ENCODE data around the gene NOL12. TPM values are rescaled to one million over a fixed set of nuclear protein-coding genes. Genes with fewer than 3 reads are reported as not detected.
"Not testable (repeated sequence)": the region's sequence is repeated elsewhere in the genome, so short reads cannot be mapped to it uniquely, and the experiment has no call there.

The NOL12 gene
- total RNA-seq, 4 donors from 2014 or later, result 16.3 to 29.1 (median 20.2) TPM

DNA sequence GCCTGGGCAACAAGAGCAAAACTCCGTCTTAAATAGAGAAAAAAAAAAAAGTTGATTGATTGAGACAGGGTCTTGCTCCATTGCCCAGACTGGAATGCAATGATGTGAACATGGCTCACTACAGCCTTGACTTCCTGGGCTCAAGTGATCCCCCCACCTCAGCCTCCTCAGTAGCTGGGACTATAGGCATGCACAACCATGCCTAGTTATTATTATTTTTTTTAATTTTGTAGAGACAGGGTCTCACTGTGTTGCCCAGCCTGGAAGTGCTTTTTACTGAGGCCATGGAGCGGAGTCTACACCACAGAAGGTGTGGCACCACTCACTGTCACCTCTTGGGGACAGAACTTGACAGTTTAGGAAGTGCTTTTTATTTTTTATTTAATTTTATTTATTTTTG lies 28.5 kb downstream of the NOL12 start:
- Histone ChIP-seq H3K27ac (no peak overlapping the region), H3K36me3 (no peaks in the 10 kb centered on the region), H3K4me3 (no peak overlapping the region), H3K27me3 (no peaks in the 10 kb centered on the region), H3K9me3 (no peaks in the 10 kb centered on the region), H3K4me1 (no peaks in the 10 kb centered on the region)
- 94 to 100% methylated on average over 1 to 2 of the region's 2 CpGs for WGBS, 2 donors (ENCODE audit: low coverage in 1 of 2)
- no peak for TF ChIP-seq POLR2A (IDR thresholded peaks at IDR 0.05)
- TF ChIP-seq, protein P1, sequence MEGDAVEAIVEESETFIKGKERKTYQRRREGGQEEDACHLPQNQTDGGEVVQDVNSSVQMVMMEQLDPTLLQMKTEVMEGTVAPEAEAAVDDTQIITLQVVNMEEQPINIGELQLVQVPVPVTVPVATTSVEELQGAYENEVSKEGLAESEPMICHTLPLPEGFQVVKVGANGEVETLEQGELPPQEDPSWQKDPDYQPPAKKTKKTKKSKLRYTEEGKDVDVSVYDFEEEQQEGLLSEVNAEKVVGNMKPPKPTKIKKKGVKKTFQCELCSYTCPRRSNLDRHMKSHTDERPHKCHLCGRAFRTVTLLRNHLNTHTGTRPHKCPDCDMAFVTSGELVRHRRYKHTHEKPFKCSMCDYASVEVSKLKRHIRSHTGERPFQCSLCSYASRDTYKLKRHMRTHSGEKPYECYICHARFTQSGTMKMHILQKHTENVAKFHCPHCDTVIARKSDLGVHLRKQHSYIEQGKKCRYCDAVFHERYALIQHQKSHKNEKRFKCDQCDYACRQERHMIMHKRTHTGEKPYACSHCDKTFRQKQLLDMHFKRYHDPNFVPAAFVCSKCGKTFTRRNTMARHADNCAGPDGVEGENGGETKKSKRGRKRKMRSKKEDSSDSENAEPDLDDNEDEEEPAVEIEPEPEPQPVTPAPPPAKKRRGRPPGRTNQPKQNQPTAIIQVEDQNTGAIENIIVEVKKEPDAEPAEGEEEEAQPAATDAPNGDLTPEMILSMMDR (IDR thresholded peaks at IDR 0.05), result no peak
- no peak for TF ChIP-seq POLR2AphosphoS5 (IDR thresholded peaks at IDR 0.05)
- TF ChIP-seq EP300 (IDR thresholded peaks at IDR 0.05), result no peak
- no peak for ATAC-seq

DNA sequence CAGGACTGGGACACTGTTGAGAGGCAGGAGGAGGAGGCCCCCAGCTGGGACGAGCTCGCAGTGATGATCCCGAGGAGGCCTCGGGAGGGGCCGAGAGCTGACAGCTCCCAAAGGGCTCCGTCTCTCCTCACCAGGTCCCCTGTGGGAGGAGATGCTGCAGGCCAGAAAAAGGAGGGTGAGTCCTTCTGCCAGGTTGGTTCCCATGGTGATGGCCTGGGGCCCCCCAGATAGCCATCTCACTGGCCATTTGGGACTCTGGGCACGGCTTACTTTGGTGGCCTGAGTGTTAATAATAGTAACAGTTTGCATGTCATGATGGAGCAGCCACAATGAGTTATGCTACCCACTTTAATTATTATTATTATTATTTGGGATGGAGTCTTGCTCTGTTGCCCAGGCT lies 29.6 kb downstream of the NOL12 start:
- Histone ChIP-seq H3K27me3 (no peaks in the 10 kb centered on the region), H3K9me3 (no peaks in the 10 kb centered on the region), H3K27ac (no peak overlapping the region), H3K4me1 (no peaks in the 10 kb centered on the region), H3K4me3 (no peak overlapping the region), H3K36me3 (no peaks in the 10 kb centered on the region)
- no peak for TF ChIP-seq EP300 (IDR thresholded peaks at IDR 0.05)
- TF ChIP-seq POLR2A (IDR thresholded peaks at IDR 0.05), result no peak
- WGBS, 2 donors (ENCODE audit: low coverage in 1 of 2), result 70% methylated on average over 1 of the region's 7 CpGs; no CpG with 5 or more reads in 1 of the 2 donors
- ATAC-seq, result no peak

DNA sequence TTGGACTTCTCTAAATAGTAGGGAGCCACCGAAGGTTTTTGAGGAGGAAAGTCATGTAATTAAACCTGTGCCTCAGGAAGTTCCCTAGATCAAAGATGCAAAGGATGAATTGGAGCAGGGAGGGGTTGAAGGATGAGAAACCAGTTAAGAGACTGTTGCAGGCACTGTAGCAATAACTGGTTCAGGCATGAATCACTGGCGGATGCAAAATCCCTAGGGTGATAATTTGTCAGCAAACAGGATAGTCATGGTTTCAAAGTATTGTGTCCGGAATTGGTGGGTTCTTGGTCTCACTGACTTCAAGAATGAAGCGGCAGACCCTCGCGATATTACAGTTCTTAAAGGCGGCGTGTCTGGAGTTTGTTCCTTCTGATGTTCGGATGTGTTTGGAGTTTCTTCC lies 30.6 kb downstream of the NOL12 start:
- no peak overlapping the region for H3K4me3 ChIP-seq
- no peak overlapping the region for H3K27ac ChIP-seq
- no peaks in the 10 kb centered on the region for H3K9me3 ChIP-seq
- H3K27me3 ChIP-seq, result no peaks in the 10 kb centered on the region
- 80 to 97% methylated on average over 1 to 6 of the region's 9 CpGs for WGBS, 2 donors (ENCODE audit: low coverage in 1 of 2)
- no peaks in the 10 kb centered on the region for H3K4me1 ChIP-seq
- TF ChIP-seq POLR2AphosphoS5 (IDR thresholded peaks at IDR 0.05) (no peak), EP300 (IDR thresholded peaks at IDR 0.05) (no peak)
- no peaks in the 10 kb centered on the region for H3K36me3 ChIP-seq
- ATAC-seq, result no peak

DNA sequence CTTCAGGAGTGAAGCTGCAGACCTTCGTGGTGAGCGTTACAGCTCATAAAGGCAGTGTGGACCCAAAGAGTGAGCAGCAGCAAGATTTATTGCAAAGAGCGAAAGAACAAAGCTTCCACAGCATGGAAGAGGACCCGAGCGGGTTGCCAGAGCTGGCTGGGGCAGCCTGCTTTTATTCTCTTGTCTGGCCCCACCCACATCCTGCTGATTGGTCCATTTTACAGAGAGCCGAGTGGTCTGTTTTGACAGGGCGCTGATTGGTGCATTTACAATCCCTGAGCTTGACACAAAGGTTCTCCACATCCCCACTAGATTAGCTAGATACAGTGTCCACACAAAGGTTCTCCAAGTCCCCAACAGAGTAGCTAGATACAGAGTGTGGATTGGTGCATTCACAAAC lies 31.1 kb downstream of the NOL12 start:
- not testable (repeated sequence) for H3K36me3 ChIP-seq, H3K27me3 ChIP-seq, H3K9me3 ChIP-seq, H3K27ac ChIP-seq, ATAC-seq, H3K4me3 ChIP-seq, H3K4me1 ChIP-seq
- 83% methylated on average over 5 of the region's 7 CpGs; no CpG with 5 or more reads in 1 of the 2 donors for WGBS, 2 donors (ENCODE audit: low coverage in 1 of 2)

DNA sequence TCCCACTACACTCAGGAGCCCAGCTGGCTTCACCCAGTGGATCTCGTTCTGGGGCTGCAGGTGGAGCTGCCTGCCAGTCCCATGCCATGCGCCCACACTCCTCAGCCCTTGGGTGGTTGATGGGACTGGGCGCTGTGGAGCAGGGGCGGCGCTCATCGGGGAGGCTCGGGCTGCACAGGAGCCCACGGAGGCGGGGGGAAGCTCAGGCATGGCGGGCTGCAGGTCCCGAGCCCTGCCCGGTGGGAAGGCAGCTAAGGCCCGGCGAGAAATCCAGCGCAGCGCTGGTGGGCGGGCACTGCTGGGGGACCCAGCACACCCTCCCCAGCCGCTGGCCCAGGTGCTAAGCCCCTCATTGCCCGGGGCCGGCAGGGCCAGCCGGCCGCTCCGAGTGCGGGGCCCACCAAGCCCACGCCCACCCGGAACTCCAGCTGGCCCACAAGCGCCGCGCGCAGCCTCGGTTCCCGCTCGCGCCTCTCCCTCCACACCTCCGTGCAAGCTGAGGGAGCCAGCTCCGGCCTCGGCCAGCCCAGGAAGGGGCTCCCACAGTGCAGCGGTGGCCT lies 31.7 kb downstream of the NOL12 start:
- H3K9me3 ChIP-seq, H3K36me3 ChIP-seq, ATAC-seq, H3K4me3 ChIP-seq, H3K27me3 ChIP-seq, H3K4me1 ChIP-seq, H3K27ac ChIP-seq: not testable (repeated sequence)
- no CpG with 5 or more reads among the region's 38 CpGs for WGBS, 2 donors (ENCODE audit: low coverage in 1 of 2)

DNA sequence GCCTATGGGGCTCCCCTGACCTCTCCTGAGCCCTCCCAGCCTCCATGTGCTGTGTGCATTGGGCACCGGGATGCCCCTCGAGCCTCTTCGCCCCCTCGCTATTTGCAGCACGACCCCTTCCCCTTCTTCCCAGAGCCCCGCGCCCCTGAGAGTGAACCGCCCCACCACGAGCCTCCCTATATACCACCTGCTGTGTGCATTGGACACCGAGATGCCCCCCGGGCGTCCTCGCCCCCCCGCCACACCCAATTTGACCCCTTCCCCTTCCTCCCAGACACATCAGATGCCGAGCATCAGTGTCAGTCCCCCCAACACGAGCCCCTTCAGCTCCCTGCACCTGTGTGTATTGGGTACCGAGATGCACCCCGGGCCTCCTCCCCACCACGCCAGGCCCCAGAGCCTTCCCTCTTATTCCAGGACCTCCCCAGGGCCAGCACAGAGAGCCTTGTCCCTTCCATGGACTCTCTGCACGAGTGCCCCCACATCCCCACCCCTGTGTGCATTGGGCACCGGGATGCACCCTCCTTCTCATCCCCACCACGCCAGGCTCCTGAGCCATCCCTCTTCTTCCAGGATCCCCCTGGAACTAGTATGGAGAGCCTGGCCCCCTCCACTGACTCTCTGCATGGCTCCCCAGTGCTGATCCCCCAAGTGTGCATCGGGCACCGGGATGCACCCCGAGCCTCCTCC lies 39.6 kb downstream of the NOL12 start:
- Histone ChIP-seq H3K27ac (no peak overlapping the region), H3K4me1 (peaks cover 0 to 18% (median 0%) of the 10 kb centered on the region in 3 donors), H3K9me3 (no peaks in the 10 kb centered on the region), H3K4me3 (no peak overlapping the region), H3K27me3 (no peaks in the 10 kb centered on the region), H3K36me3 (no peaks in the 10 kb centered on the region)
- 80 to 93% methylated on average over 3 to 12 of the region's 25 CpGs for WGBS, 2 donors (ENCODE audit: low coverage in 1 of 2)
- ATAC-seq, result no peak
- no peak for TF ChIP-seq POLR2A (IDR thresholded peaks at IDR 0.05)
- no peak for TF ChIP-seq POLR2AphosphoS5 (IDR thresholded peaks at IDR 0.05)
- TF ChIP-seq, protein P1 (IDR thresholded peaks at IDR 0.05), result no peak
- TF ChIP-seq EP300 (IDR thresholded peaks at IDR 0.05), result no peak

DNA sequence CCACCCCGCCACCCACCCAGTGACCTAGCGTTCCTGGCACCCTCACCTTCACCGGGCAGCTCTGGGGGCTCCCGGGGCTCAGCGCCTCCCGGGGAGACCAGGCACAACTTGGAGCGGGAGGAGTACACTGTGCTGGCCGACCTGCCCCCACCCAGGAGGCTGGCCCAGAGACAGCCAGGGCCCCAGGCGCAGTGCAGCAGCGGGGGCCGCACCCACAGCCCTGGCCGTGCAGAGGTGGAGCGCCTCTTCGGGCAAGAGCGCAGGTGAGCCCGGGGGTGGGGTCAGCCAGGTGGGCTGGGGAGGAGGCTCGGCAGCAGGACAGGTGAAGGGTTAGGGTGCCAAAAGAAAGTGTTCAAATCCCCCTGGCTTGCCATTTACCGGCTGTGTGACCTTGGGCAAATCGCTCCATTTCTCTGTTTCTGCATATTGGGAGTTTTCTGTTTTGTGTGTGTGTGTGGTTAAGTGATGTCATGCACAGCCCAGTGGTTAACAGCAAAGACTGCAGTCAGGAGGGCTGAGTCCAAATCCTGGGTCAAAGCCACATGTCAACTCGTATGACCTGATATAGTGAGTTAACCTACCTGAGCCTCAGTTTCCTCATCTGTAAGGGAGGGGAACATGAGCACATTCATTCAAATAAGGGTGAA lies 40.2 kb downstream of the NOL12 start:
- ATAC-seq, result no peak

More for the DNA sequence above, 40.2 kb downstream of the NOL12 start:
- TF ChIP-seq, protein P1 (IDR thresholded peaks at IDR 0.05), result peak in 1 of 4 experiments; percentile 14
- no peak for TF ChIP-seq POLR2A (IDR thresholded peaks at IDR 0.05)
- Histone ChIP-seq H3K4me1 (peaks cover 0 to 18% (median 0%) of the 10 kb centered on the region in 3 donors), H3K27ac (no peak overlapping the region), H3K36me3 (no peaks in the 10 kb centered on the region), H3K27me3 (no peaks in the 10 kb centered on the region), H3K9me3 (no peaks in the 10 kb centered on the region), H3K4me3 (no peak overlapping the region)
- WGBS, 2 donors (ENCODE audit: low coverage in 1 of 2), result 67 to 80% methylated on average over 1 to 4 of the region's 20 CpGs

All from gastroesophageal sphincter (tissue), 4 donors.